Loucy (cell line): ENCODE results near the gene NUP214.

Experiments
- H2AFZ ChIP-seq: fragments of 200-600 bp; sonication (generic); 2 replicates; pipeline ENCODE4 v1.6.0; 2016; ENCODE audit warnings: antibody characterized with exemption, mild to moderate bottlenecking, low read length, moderate library complexity
- H3F3A ChIP-seq: fragments of 200-600 bp; 2 replicates; pipeline ENCODE4 v1.6.0; 2016; ENCODE audit warnings: antibody characterized with exemption, low read depth, mild to moderate bottlenecking
- H3K27me3 ChIP-seq: fragments of 200-600 bp; sonication (generic); 2 replicates; pipeline ENCODE4 v1.6.1; 2014; ENCODE audit warnings: low read length, mild to moderate bottlenecking; ENCODE audit not compliant: insufficient read depth, poor library complexity, severe bottlenecking
- H3K36me3 ChIP-seq: fragments of 200-600 bp; sonication (generic); 2 replicates; pipeline ENCODE4 v1.6.1; 2016; ENCODE audit warnings: low read length; ENCODE audit not compliant: insufficient read depth
- H3K4me1 ChIP-seq: fragments of 200-600 bp; sonication (generic); 2 replicates; pipeline ENCODE4 v1.5.1; 2014; ENCODE audit warnings: low read length, mild to moderate bottlenecking; ENCODE audit not compliant: insufficient read depth, poor library complexity, severe bottlenecking
- H3K4me2 ChIP-seq: fragments of 200-600 bp; sonication (generic); 2 replicates; pipeline ENCODE4 v1.6.0; 2014; ENCODE audit warnings: antibody characterized with exemption, low read length, low read depth, mild to moderate bottlenecking; ENCODE audit not compliant: poor library complexity, severe bottlenecking
- H3K4me3 ChIP-seq: fragments of 200-600 bp; sonication (generic); 2 replicates; pipeline ENCODE4 v1.5.1; 2014; ENCODE audit warnings: low read length, mild to moderate bottlenecking, mixed read lengths; ENCODE audit not compliant: poor library complexity, severe bottlenecking
- H3K79me2 ChIP-seq: fragments of 200-600 bp; sonication (generic); 2 replicates; pipeline ENCODE4 v1.6.1; 2014; ENCODE audit warnings: low read length; ENCODE audit not compliant: insufficient read depth
- H3K9ac ChIP-seq: fragments of 200-600 bp; sonication (generic); 2 replicates; pipeline ENCODE4 v1.6.0; 2014; ENCODE audit warnings: mild to moderate bottlenecking, low read depth, low read length, moderate library complexity; ENCODE audit not compliant: poor library complexity, severe bottlenecking
- H3K9me2 ChIP-seq: fragments of 200-600 bp; sonication (generic); replicated peaks from 2 replicates; pipeline ENCODE4 v1.6.1; 2016; ENCODE audit warnings: low read depth, low read length, mixed read lengths
- H3K9me3 ChIP-seq: fragments of 200-600 bp; sonication (generic); 2 replicates; pipeline ENCODE4 v1.6.1; 2014; ENCODE audit warnings: mild to moderate bottlenecking, antibody characterized with exemption, low read length, low read depth; ENCODE audit not compliant: insufficient read depth
- H4K20me1 ChIP-seq: fragments of 200-600 bp; sonication (generic); 2 replicates; pipeline ENCODE4 v1.6.0; 2014; ENCODE audit warnings: antibody characterized with exemption, low read length, mild to moderate bottlenecking; ENCODE audit not compliant: insufficient read depth, poor library complexity, severe bottlenecking
- EZH2phosphoT487 ChIP-seq: fragments of 200-600 bp; IDR thresholded peaks from 2 replicates; pipeline ENCODE4 v1.6.1; 2018; ENCODE audit warnings: antibody characterized with exemption, mild to moderate bottlenecking, moderate library complexity, borderline replicate concordance
- TF ChIP-seq, protein P1 (sequence below): fragments of 200-600 bp; sonication (generic); conservative IDR thresholded peaks from 2 replicates; pipeline ENCODE4 v1.5.1; 2014; ENCODE audit warnings: mild to moderate bottlenecking, antibody characterized with exemption, low read length

NUP214 gene

DNA sequence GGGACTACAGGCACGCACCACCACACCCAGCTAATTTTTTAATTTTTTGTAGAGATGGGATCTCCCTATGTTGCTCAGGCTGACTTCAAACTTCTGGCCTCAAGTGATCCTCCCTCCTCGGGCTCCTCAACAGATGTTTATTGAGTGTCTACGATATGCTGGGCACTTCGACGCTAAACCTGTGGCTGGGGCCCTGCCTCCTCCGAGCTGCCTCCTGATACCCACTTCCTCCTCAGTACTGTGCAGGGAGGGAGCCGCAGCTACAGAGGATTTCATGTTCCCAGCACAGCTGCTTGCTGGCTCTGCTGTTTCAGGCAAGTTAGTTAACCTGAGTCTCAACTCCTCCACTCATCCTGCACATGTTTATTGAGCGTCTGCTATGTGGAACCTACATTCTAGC lies 19.4 kb upstream of the NUP214 start:
- Histone ChIP-seq H3K27me3 (no peaks in the 10 kb centered on the region), H3K79me2 (no peaks in the 10 kb centered on the region), H3F3A (no peaks in the 10 kb centered on the region), H4K20me1 (no peaks in the 10 kb centered on the region), H3K36me3 (no peaks in the 10 kb centered on the region), H3K4me2 (no peak overlapping the region), H2AFZ (no peak overlapping the region), H3K4me1 (no peaks in the 10 kb centered on the region), H3K9ac (no peak overlapping the region), H3K9me3 (no peaks in the 10 kb centered on the region), H3K4me3 (no peak overlapping the region), H3K9me2 (no peaks in the 10 kb centered on the region)
- TF ChIP-seq EZH2phosphoT487 = no peak
- TF ChIP-seq, protein P1, sequence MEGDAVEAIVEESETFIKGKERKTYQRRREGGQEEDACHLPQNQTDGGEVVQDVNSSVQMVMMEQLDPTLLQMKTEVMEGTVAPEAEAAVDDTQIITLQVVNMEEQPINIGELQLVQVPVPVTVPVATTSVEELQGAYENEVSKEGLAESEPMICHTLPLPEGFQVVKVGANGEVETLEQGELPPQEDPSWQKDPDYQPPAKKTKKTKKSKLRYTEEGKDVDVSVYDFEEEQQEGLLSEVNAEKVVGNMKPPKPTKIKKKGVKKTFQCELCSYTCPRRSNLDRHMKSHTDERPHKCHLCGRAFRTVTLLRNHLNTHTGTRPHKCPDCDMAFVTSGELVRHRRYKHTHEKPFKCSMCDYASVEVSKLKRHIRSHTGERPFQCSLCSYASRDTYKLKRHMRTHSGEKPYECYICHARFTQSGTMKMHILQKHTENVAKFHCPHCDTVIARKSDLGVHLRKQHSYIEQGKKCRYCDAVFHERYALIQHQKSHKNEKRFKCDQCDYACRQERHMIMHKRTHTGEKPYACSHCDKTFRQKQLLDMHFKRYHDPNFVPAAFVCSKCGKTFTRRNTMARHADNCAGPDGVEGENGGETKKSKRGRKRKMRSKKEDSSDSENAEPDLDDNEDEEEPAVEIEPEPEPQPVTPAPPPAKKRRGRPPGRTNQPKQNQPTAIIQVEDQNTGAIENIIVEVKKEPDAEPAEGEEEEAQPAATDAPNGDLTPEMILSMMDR = no peak

DNA sequence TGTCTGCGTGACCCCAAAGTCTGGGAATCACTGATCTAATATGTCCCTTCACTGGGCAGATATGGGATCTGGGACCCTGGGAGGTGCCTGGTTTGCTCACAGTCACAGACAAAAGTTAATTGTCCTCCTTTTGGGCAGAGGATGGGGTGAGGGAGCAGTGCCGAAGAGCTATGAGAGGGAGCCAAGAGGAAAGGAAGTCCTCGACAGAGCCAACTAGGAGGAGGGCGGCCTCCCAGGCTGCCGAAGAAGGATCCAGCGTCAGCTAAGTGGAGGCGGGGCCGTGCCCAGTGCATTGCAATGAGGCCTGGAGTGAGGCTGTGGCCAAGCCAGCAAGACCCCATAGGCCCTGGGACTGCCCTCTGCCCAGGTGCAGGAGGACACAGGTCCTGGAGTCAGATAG lies 17.6 kb upstream of the NUP214 start:
- Histone ChIP-seq H3K4me1 (peaks cover 4% of the 10 kb centered on the region), H3K9me3 (no peaks in the 10 kb centered on the region), H3K36me3 (no peaks in the 10 kb centered on the region), H3F3A (no peaks in the 10 kb centered on the region), H2AFZ (no peak overlapping the region), H4K20me1 (no peaks in the 10 kb centered on the region), H3K9ac (no peak overlapping the region), H3K27me3 (no peaks in the 10 kb centered on the region), H3K4me3 (no peak overlapping the region), H3K9me2 (no peaks in the 10 kb centered on the region), H3K79me2 (no peaks in the 10 kb centered on the region), H3K4me2 (no peak overlapping the region)
- TF ChIP-seq, protein P1 = no peak
- no peak for TF ChIP-seq EZH2phosphoT487

DNA sequence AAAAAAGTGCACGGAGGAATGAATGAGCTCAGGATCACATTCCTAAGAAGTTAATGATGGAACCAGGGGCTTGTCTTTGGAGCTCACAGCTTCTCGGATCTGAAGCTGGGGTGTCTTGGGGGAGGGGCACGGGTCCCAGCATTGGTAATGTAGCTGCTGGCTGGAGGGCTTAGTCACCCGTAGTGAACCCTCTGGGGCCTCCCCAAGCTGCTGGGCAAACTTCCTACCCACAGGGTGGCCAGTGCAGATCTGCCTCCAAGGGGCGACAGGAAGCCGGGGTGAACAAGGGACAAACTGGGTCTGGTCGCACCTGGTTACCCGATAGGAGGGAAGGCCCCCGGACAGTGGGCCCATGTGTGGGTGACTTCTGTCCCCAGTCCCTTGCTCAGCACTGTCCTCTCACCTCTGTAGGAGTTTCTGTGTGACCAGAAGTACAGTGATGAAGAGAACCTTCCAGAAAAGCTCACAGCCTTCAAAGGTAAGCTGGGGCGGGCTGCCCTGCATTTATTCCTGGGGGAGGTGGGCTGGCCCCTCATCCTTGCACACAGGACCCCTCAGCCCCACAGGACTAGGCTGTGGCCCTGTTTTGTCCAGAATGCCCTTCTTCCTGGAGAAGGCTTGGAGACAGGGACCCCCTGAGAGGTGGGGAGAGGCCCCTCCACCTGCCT lies 14.1 kb upstream of the NUP214 start:
- TF ChIP-seq, protein P1 = no peak
- TF ChIP-seq EZH2phosphoT487 = no peak
- no peaks in the 10 kb centered on the region for H3K79me2 ChIP-seq
- no peaks in the 10 kb centered on the region for H3K36me3 ChIP-seq
- H3K9me2 ChIP-seq = no peaks in the 10 kb centered on the region
- H3K4me3 ChIP-seq = no peak overlapping the region
- no peak overlapping the region for H2AFZ ChIP-seq
- H3F3A ChIP-seq = no peaks in the 10 kb centered on the region
- no peaks in the 10 kb centered on the region for H3K27me3 ChIP-seq
- peaks cover 4% of the 10 kb centered on the region for H3K4me1 ChIP-seq
- no peak overlapping the region for H3K4me2 ChIP-seq
- no peak overlapping the region for H3K9ac ChIP-seq
- H4K20me1 ChIP-seq = no peaks in the 10 kb centered on the region
- H3K9me3 ChIP-seq = no peaks in the 10 kb centered on the region
